Brain microvascular endothelial cell (primary cell): ENCODE results near the gene SLC38A6.

Source experiments
- DNase-seq: peaks from one replicate; pipeline ENCODE4 v3.0.0-alpha.2; 2020
- H3K27ac ChIP-seq: fragments of 250-450 bp; sonication (Bioruptor Pico); 2 replicates; pipeline ENCODE4 v1.5.1; 2020; ENCODE audit warnings: mild to moderate bottlenecking, moderate library complexity
- H3K27me3 ChIP-seq: fragments of 250-450 bp; sonication (Bioruptor Pico); replicated peaks from 2 replicates; pipeline ENCODE4 v1.5.1; 2020; ENCODE audit warnings: mild to moderate bottlenecking
- H3K36me3 ChIP-seq: fragments of 250-450 bp; sonication (Bioruptor Pico); replicated peaks from 2 replicates; pipeline ENCODE4 v1.5.1; 2020; ENCODE audit warnings: mild to moderate bottlenecking
- H3K4me3 ChIP-seq: 2 replicates; pipeline ENCODE4 v1.5.1; 2011; ENCODE audit warnings: low read depth, mild to moderate bottlenecking, control low read depth, low read length, moderate library complexity
- CTCF ChIP-seq: IDR thresholded peaks from 2 replicates; pipeline ENCODE4 v1.5.1; 2011; ENCODE audit warnings: low read depth, mild to moderate bottlenecking, moderate library complexity, low read length, control low read depth, inconsistent platforms; ENCODE audit errors: missing control alignments
- in situ Hi-C: cut with HindIII; loops from 2 replicates; pipeline ENCODE4 v1.10.0; 2017; ENCODE audit warnings: low sequenced_read_pairs, low pct_ligation_motif_present

Gene SLC38A6

GRCh38 chr14:61101803-61102548 is 120.9 kb downstream of the SLC38A6 start:
- H3K4me3 ChIP-seq: no peak overlapping the region
- H3K36me3 ChIP-seq: no peaks in the 10 kb centered on the region
- TF ChIP-seq CTCF: no peak
- in situ Hi-C loops: no loop called here
- peak overlapping the region; percentile 94 for H3K27ac ChIP-seq
- no peaks in the 10 kb centered on the region for H3K27me3 ChIP-seq
- DNase-seq: no peak
